GM18907 (cell line): Measurements from ENCODE around the gene TSC22D4.

Source experiments
- ATAC-seq: cut with Tn5 transposase; IDR thresholded peaks from one replicate; pipeline ENCODE4 v1.9.1; 2021; ENCODE audit warnings: mild to moderate bottlenecking, moderate library complexity; ENCODE audit not compliant: unreplicated experiment

The TSC22D4 gene

DNA sequence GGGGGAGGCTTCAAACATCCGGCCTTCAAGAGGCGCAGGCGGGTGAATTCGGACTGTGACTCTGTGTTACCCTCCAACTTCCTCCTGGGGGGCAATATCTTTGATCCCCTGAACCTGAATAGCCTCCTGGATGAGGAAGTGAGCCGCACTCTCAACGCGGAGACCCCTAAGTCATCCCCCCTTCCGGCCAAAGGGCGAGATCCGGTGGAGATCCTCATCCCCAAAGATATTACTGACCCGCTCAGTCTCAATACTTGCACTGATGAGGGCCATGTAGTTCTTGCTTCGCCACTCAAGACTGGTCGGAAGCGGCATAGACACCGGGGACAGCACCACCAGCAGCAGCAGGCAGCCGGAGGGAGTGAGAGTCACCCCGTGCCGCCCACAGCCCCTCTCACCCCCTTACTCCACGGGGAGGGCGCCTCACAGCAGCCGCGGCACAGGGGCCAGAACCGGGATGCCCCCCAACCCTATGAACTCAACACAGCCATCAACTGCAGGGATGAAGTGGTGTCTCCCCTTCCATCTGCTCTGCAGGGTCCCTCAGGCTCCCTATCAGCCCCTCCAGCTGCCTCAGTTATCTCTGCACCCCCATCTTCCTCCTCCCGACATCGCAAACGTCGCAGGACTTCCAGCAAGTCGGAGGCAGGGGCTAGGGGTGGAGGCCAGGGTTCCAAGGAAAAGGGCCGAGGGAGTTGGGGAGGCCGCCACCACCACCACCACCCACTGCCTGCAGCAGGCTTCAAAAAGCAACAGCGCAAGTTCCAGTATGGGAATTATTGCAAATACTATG is 48.3 kb downstream of the TSC22D4 start:
- peak; percentile 1 for ATAC-seq

DNA sequence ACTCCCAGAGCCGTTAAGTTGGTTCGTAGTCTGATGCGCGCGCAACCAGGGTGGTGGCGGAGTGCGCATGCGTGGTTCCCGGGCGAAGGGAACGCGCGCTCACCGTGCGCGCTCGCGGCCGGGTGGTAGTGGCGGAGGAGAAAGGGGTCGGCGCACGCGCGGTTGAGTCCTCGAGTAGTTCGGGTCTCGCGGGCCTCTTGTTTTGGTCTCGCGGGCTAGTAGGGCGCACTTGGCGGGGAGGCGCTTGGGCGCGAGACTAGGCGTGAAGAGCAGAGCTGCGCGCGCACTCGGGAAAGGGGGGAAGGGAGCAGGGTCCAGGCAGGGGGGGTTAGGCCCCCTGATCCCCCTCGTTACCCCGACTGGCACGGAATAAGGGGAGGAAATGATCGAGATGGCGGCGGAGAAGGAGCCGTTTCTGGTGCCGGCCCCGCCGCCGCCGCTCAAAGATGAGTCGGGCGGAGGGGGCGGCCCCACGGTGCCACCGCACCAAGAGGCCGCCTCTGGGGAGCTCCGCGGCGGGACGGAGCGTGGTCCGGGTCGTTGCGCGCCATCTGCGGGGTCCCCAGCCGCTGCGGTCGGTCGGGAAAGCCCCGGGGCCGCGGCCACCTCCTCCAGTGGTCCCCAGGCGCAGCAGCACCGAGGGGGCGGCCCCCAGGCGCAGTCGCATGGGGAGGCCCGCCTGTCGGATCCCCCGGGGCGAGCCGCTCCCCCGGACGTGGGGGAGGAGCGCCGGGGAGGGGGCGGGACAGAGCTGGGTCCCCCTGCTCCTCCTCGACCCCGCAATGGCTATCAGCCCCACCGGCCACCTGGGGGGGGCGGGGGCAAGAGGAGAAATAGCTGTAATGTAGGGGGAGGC is 49.1 kb downstream of the TSC22D4 start, which contains the start of gene MEPCE:
TSS of gene MEPCE (plus strand) at position 195 of the 856 bp plus-strand sequence. CDS start at position 383, 188 bp downstream.
- peak; percentile 45 for ATAC-seq

DNA sequence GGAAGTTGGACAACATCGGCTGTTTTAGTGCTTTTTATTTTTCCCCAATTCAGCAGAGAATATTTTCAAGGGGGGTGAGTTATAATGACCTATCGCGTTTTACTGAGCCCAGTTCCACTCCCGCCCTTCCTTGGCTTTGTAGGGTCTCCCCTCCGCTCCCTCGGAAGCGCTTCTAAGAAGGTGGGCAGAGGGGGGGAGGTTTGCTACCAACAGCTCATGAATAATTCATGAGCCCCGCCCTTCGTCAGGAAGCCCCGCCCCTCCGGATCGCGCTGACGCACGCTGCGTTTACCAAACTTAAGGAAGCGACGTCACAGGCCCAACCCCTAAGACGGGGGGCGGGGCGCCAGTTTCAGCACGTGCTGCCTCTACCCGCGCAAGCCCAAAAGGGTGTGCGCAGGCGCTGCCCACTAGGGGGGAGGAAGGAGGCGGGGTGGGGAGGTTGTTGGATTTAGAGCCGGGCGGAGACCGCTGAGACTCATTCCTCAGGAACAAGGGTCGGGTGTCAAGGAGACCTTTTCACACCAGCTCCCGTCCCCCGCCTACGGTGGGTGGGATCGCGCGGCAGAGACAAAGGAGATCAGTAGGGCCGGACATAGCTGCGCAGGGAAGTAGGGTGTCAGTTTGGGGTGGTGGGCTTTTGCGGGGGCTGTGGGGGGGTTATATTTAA is 49.9 kb downstream of the TSC22D4 start:
- peak; percentile 51 for ATAC-seq

DNA sequence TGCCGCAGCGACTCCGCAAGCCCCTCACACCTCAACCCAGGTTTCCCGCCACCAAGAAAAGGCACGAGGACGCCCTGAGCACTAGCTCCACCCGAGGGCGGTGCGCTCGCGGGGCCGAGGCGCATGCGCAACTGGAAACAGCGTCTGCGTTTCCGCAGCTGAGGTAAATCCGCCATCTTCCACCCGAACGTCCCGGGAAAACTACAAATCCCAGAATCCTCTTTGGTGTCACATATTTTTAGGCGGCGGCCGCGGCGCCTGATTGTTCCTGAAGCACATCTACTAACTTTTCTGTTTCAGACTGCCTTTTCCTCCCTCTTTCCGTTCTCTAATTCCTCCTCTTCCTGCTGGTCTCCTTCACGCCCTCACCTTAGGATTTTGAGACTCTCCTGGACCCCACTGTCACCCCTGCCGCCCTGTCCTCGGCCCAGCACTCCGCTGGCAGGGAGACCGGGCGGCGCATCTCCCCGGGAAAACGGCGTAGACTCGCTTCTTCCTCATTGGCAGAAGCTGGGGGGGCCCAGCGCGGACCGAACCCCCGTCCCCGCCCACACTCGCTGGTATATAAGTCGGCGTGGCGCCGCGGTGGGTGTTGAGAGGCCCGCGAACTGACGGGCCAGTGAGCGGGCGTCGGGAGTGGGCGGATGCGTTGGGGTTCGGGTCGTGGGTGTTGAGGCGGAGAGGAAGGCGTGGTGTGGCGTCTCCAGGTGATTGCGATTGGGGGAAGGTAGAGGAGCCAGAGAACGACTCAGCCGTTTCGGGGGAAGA is 50.6 kb downstream of the TSC22D4 start, which contains the start of gene ZCWPW1:
TSS of gene ZCWPW1 (minus strand) at position 505 of the 768 bp plus-strand sequence. CDS start 8,054 bp downstream, outside the sequence.
- ATAC-seq, result peak; percentile 46

DNA sequence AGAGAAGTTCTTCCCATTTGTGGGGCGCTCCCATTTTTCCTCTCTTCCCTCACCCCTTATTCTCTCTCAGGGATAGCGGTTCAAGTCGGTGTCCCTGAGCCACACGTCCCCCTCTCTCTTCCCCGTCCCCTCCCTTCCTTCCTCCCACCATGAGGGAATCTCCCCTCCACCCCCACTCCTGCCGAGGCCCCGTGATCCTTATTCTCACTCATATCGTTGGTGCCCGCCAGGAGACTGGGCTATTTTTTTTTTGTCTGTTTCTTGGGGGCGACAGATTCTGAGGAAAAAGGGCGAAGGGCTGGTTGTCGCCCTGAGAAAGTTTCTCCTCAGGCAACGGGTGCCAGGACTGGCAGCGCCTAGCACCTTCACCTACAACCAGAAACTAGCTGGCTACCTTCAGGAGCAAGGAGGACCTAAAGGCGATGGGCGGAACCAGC is 51.2 kb downstream of the TSC22D4 start:
- ATAC-seq, result no peak

DNA sequence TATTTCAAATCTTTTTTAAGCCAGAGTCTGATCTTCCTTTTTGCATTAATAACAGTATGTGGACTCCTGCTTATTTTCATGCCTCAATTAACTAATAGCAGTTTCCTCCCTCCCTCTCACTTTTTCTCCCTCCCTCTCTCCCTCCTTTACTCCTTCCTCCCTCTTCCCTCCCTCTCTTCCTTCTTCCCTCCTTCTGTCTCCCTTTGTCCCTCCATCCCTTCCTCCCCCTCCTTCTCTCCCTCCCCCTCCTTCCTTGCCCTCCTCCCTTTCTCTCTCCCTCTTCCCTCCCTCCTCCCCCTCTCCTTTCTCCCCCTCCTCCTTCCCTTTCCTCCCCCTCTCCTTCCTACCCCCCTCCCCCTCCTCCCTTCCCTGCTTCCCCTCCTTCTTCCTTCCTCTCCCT is 52.5 kb downstream of the TSC22D4 start:
- no peak for ATAC-seq

DNA sequence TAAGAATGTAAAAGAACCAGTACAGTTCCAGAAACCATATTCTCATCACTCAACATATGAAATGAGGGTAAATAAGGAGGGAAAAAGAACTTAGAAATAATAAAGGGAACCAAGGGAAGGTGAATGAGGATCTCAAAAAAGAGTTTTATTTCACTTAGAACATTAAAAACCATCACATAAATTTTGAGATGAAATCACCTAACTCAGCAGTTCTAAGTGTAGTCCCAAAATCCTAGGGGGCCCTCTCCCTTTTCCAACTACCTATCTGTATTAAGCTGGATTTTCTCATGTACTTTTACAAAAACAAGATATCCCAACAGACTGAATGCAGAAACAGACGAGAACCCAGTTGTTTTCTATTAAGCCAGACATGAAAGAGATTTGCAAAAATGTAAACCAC is 53.7 kb downstream of the TSC22D4 start:
- no peak for ATAC-seq

DNA sequence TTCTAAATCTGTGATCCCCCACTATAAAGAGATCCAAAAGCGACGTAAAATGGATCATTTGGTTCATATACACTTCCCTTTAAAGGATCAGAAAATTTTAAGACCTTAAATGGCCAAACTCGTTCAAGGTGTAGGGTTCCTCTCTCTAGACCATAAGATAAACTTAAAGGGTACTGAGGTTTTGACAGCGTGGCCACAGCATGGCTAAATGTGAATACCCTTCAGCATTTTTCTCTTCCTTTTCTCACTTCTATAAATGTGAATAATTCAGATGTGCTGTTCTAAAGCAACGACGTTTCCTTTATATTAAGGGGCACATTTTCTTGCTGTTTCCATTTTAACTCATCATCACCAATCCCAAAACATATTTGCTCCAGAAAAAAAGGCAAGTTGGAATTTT is 55.7 kb downstream of the TSC22D4 start:
- no peak for ATAC-seq

DNA sequence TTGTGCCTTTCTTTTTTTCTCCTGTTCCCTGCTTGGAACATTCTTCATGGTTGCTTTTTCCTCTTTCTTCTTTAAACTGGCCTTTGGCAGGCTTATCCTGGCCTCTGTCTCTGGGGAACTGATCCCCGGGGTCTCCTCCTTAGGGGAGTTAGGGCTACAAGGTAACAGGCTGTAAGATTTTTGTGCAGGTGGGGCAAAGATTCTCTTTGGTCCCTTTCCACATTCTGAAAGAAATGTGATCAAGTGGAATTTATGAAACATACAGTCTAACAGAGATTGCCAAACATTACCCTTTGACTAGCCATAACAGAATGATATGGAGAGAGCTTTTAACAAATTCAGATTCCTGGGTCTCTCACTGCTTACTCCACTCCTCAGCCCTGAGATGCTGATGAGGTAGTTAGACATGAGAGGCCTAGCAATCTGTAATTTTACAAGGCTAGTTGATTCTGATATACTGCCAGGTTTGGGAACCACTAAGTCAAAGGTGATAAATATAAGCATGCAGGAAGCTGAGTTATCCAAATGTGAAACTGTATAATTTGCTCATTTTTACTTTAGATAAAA is 59.3 kb downstream of the TSC22D4 start:
- ATAC-seq, result no peak

DNA sequence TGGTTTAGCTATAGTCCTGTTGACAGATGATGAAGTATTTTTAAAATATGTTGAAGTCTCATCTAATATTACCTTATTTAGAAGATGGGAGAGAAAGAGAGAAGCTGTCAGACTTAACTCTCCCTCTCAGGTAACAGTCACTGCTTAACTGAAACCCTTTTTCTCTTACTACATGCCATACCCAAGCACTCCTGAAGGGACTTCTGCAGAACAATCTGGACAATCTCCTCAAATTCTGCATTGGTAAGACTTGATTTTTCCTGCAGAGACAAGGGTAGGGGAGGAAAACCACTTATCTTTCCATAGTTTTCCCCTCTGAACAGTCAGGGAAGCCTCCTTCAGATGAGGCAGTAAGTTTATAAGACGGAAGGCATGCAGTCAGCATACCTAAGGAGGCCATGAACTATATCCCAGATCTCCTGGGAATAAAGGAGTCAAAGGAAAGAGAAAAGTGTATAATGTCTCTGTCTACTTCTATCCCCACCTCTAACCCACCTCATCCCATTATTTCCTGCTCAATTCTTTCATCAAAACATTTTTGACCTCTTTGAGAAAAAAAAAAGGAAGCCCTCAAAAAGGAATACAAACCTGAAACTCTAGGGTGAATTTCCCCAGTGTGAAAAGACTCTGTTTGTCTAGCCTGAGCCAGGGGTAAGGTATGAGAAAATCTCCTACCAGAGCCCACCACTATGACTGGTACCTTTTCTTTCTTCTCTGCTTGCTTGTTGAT is 59.9 kb downstream of the TSC22D4 start:
- no peak for ATAC-seq
